ENCODE results near the gene PTPRC. TPM values are rescaled to one million over a fixed set of nuclear protein-coding genes. Genes with fewer than 3 reads are reported as not detected.

Gene PTPRC
- total RNA-seq, 2 donors from 2014 or later = 11.2 to 18.7 TPM

GRCh38 chr1:198775606-198776005 is 136.8 kb downstream of the PTPRC start:
- Histone ChIP-seq H3K27ac (no peak overlapping the region), H3K27me3 (no peaks in the 10 kb centered on the region), H3K4me3 (no peak overlapping the region), H3K9me3 (no peaks in the 10 kb centered on the region), H3K4me1 (no peaks in the 10 kb centered on the region), H3K9ac (ENCODE audit: low read depth in 2 of 2, low read length in 2 of 2) (no peak overlapping the region), H3K36me3 (no peaks in the 10 kb centered on the region)
- TF ChIP-seq, protein P1, sequence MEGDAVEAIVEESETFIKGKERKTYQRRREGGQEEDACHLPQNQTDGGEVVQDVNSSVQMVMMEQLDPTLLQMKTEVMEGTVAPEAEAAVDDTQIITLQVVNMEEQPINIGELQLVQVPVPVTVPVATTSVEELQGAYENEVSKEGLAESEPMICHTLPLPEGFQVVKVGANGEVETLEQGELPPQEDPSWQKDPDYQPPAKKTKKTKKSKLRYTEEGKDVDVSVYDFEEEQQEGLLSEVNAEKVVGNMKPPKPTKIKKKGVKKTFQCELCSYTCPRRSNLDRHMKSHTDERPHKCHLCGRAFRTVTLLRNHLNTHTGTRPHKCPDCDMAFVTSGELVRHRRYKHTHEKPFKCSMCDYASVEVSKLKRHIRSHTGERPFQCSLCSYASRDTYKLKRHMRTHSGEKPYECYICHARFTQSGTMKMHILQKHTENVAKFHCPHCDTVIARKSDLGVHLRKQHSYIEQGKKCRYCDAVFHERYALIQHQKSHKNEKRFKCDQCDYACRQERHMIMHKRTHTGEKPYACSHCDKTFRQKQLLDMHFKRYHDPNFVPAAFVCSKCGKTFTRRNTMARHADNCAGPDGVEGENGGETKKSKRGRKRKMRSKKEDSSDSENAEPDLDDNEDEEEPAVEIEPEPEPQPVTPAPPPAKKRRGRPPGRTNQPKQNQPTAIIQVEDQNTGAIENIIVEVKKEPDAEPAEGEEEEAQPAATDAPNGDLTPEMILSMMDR (IDR thresholded peaks at IDR 0.05) = no peak
- no peak for DNase-seq
- intact Hi-C loops (cut with DNase I) = no loop called here

GRCh38 chr1:198776602-198777029 is 137.8 kb downstream of the PTPRC start:
- intact Hi-C loops (cut with DNase I) = no loop called here
- no peak for DNase-seq
- Histone ChIP-seq H3K4me3 (no peak overlapping the region), H3K9ac (ENCODE audit: low read depth in 2 of 2, low read length in 2 of 2) (no peak overlapping the region), H3K4me1 (no peaks in the 10 kb centered on the region), H3K9me3 (no peaks in the 10 kb centered on the region), H3K27me3 (no peaks in the 10 kb centered on the region), H3K27ac (no peak overlapping the region), H3K36me3 (no peaks in the 10 kb centered on the region)
- TF ChIP-seq, protein P1 (IDR thresholded peaks at IDR 0.05) = no peak

- Histone ChIP-seq H3K9ac (ENCODE audit: low read depth in 2 of 2, low read length in 2 of 2) (no peak overlapping the region), H3K4me1 (no peaks in the 10 kb centered on the region), H3K27ac (no peak overlapping the region), H3K4me3 (no peak overlapping the region), H3K27me3 (no peaks in the 10 kb centered on the region), H3K9me3 (no peaks in the 10 kb centered on the region), H3K36me3 (no peaks in the 10 kb centered on the region)
- intact Hi-C loops (cut with DNase I) = no loop called here
- TF ChIP-seq, protein P1 (IDR thresholded peaks at IDR 0.05) = no peak
- peak; percentile 31 for DNase-seq
These were observed 139.2 kb downstream of the PTPRC start for GRCh38 chr1:198778049-198778448.

- H3K4me1 ChIP-seq = no peaks in the 10 kb centered on the region
- intact Hi-C loops (cut with DNase I) = no loop called here
- no peak overlapping the region for H3K9ac ChIP-seq (ENCODE audit: low read depth in 2 of 2, low read length in 2 of 2)
- H3K4me3 ChIP-seq = no peak overlapping the region
- H3K27me3 ChIP-seq = no peaks in the 10 kb centered on the region
- H3K36me3 ChIP-seq = no peaks in the 10 kb centered on the region
- DNase-seq = no peak
- H3K27ac ChIP-seq = no peak overlapping the region
- TF ChIP-seq, protein P1 (IDR thresholded peaks at IDR 0.05) = no peak
- no peaks in the 10 kb centered on the region for H3K9me3 ChIP-seq
These were observed 141.5 kb downstream of the PTPRC start for GRCh38 chr1:198780376-198780775.

GRCh38 chr1:198788561-198789064 is 149.8 kb downstream of the PTPRC start:
- H3K4me3 ChIP-seq = no peak overlapping the region
- no peak for DNase-seq
- no peaks in the 10 kb centered on the region for H3K4me1 ChIP-seq
- no peaks in the 10 kb centered on the region for H3K27me3 ChIP-seq
- no peaks in the 10 kb centered on the region for H3K9me3 ChIP-seq
- H3K9ac ChIP-seq (ENCODE audit: low read depth in 2 of 2, low read length in 2 of 2) = no peak overlapping the region
- no peaks in the 10 kb centered on the region for H3K36me3 ChIP-seq
- TF ChIP-seq, protein P1 (IDR thresholded peaks at IDR 0.05) = no peak
- intact Hi-C loops (cut with DNase I) = no loop called here
- H3K27ac ChIP-seq = no peak overlapping the region

Data from colonic mucosa (tissue), 4 donors.